GM12878 (cell line): ENCODE results near the gene SLC2A14. TPM values are rescaled to one million over a fixed set of nuclear protein-coding genes. Genes with fewer than 3 reads are reported as not detected.

Experiments
- ATAC-seq: fragments of 200-7000 bp; cut with Tn5 transposase; 3 replicates; pipeline ENCODE4 v1.9.1; 2020; ENCODE audit warnings: mild to moderate bottlenecking, moderate library complexity
- BruUV-seq: library from RNA; stranded (reverse); fragments of 400-500 nt; replicated peaks from 2 replicates; lab custom pipeline; 2021; lab: Mats Ljungman, UMichigan
- CTCF ChIA-PET: fragments of 300-600 bp; sonication (Branson Sonifier 250); formaldehyde crosslinking; extraction: SDS; loops from one replicate; lab custom pipeline; 2021; ENCODE audit warnings: inconsistent platforms; lab: Yijun Ruan, JAX
- POLR2A ChIA-PET: fragments of 350-600 bp; formaldehyde crosslinking; extraction: SDS; loops from one replicate; lab custom pipeline; 2021; ENCODE audit warnings: inconsistent platforms; lab: Charles Lee
- RAD21 ChIA-PET: fragments of 300-600 bp; sonication (Branson Sonifier 250); formaldehyde crosslinking; loops from one replicate; lab custom pipeline; 2023; ENCODE audit warnings: antibody characterized with exemption; ENCODE audit not compliant: unreplicated experiment; lab: Charles Lee
- SMC1A ChIA-PET: fragments of 300-600 bp; sonication (Branson Sonifier 250); formaldehyde crosslinking; loops from one replicate; lab custom pipeline; 2023; ENCODE audit not compliant: unreplicated experiment, uncharacterized antibody; lab: Charles Lee
- DNase-seq: peaks from one replicate; pipeline ENCODE4 v3.0.0-alpha.2; 2011; ENCODE audit warnings: low read depth, low spot score
- FAIRE-seq: peaks from 3 replicates; lab custom pipeline; 2011; peaks lifted over from hg19 to GRCh38; lab: Jason Lieb, UNC
- H2AFZ ChIP-seq: 2 replicates; pipeline ENCODE4 v1.6.0; 2011; ENCODE audit warnings: low read depth, low read length, control low read depth; ENCODE audit not compliant: control insufficient read depth
- H3K27ac ChIP-seq: 2 replicates; pipeline ENCODE4 v1.5.1; 2011; ENCODE audit warnings: control low read depth; ENCODE audit not compliant: control insufficient read depth, insufficient read depth
- H3K27me3 ChIP-seq, 2 experiments: replicated peaks in 1 of 2; 2 replicates each; pipeline versions ENCODE4 v1.6.0 to v1.6.1; 2011; ENCODE audit warnings: low read length in 1 of 2; ENCODE audit not compliant: control insufficient read depth in 2 of 2, insufficient read depth in 2 of 2
- H3K36me3 ChIP-seq, 2 experiments: 2 replicates each; pipeline ENCODE4 v1.5.1; 2011; ENCODE audit warnings: low read length in 1 of 2; ENCODE audit not compliant: control insufficient read depth in 2 of 2, insufficient read depth in 2 of 2
- H3K4me1 ChIP-seq: 2 replicates; pipeline ENCODE4 v1.6.1; 2011; ENCODE audit warnings: mild to moderate bottlenecking, low read length, moderate library complexity, mixed read lengths; ENCODE audit not compliant: control insufficient read depth, insufficient read depth
- H3K4me2 ChIP-seq: 2 replicates; pipeline ENCODE4 v1.6.0; 2011; ENCODE audit warnings: control low read depth; ENCODE audit not compliant: control insufficient read depth, insufficient read depth
- H3K4me3 ChIP-seq: fragments of 200-600 bp; sonication (generic); 2 replicates; pipeline ENCODE4 v1.5.1; 2016
- H3K79me2 ChIP-seq: 2 replicates; pipeline ENCODE4 v1.6.0; 2011; ENCODE audit warnings: low read length; ENCODE audit not compliant: control insufficient read depth, insufficient read depth
- H3K9ac ChIP-seq: 2 replicates; pipeline ENCODE4 v1.8.0; 2011; ENCODE audit warnings: low read length, control low read depth, mixed read lengths; ENCODE audit not compliant: control insufficient read depth, insufficient read depth
- H3K9me3 ChIP-seq: replicated peaks from 3 replicates; pipeline ENCODE4 v1.5.1; 2011; ENCODE audit warnings: mild to moderate bottlenecking, low read length; ENCODE audit not compliant: control insufficient read depth, insufficient read depth
- H4K20me1 ChIP-seq: 2 replicates; pipeline ENCODE4 v1.6.0; 2011; ENCODE audit not compliant: control insufficient read depth, insufficient read depth
- ATF7 ChIP-seq: fragments of 450-650 bp; IDR thresholded peaks from 2 replicates; pipeline ENCODE4 v1.6.1; 2016; ENCODE audit warnings: low read depth, mild to moderate bottlenecking
- BRCA1 ChIP-seq: IDR thresholded peaks from 2 replicates; pipeline ENCODE4 v1.6.1; 2011; ENCODE audit warnings: low read depth, low read length, improper control_type of control experiment
- CREB1 ChIP-seq: IDR thresholded peaks from 2 replicates; pipeline ENCODE4 v1.6.1; 2012; ENCODE audit warnings: low read depth, mild to moderate bottlenecking, inconsistent platforms
- CTCF ChIP-seq, 3 experiments: IDR thresholded peaks in 2 of 3; conservative IDR thresholded peaks in 1 of 3; 2 replicates each; pipeline ENCODE4 v1.5.1; 2011; ENCODE audit warnings: low read depth in 3 of 3, low read length in 3 of 3, mild to moderate bottlenecking in 3 of 3, control low read depth in 2 of 3, moderate library complexity in 2 of 3, inconsistent platforms in 1 of 3, mixed read lengths in 1 of 3; ENCODE audit not compliant: control insufficient read depth in 2 of 3, insufficient read depth in 1 of 3; ENCODE audit errors: extremely low read depth in 1 of 3
- HCFC1 ChIP-seq: fragments of 150-350 bp; IDR thresholded peaks from 2 replicates; pipeline ENCODE4 v1.6.1; 2014; ENCODE audit warnings: low read length
- LARP7 ChIP-seq: fragments of 450-650 bp; IDR thresholded peaks from 2 replicates; pipeline ENCODE4 v1.6.1; 2017; ENCODE audit warnings: mild to moderate bottlenecking
- MAX ChIP-seq: IDR thresholded peaks from 2 replicates; pipeline ENCODE4 v1.6.1; 2012; ENCODE audit warnings: low read depth, low read length, improper control_type of control experiment
- PBX3 ChIP-seq: IDR thresholded peaks from 2 replicates; pipeline ENCODE4 v1.6.1; 2011; ENCODE audit warnings: mild to moderate bottlenecking, low read depth, low read length, moderate library complexity; ENCODE audit not compliant: insufficient replicate concordance
- POU2F2 ChIP-seq: IDR thresholded peaks from 3 replicates; pipeline ENCODE4 v1.6.1; 2011; ENCODE audit warnings: low read depth, mild to moderate bottlenecking, low read length, borderline replicate concordance
- RAD21 ChIP-seq: IDR thresholded peaks from 2 replicates; pipeline ENCODE4 v1.6.1; 2011; ENCODE audit warnings: mild to moderate bottlenecking, low read depth, low read length, moderate library complexity; ENCODE audit not compliant: insufficient read depth
- RELB ChIP-seq: fragments of 450-650 bp; IDR thresholded peaks from 2 replicates; pipeline ENCODE4 v1.6.1; 2017; ENCODE audit warnings: low read depth, mild to moderate bottlenecking, moderate library complexity
- SP1 ChIP-seq: IDR thresholded peaks from one replicate; pipeline ENCODE4 v1.6.1; 2011; ENCODE audit warnings: low read depth, low read length
- TCF12 ChIP-seq: IDR thresholded peaks from 2 replicates; pipeline ENCODE4 v1.6.1; 2011; ENCODE audit warnings: low read depth, mild to moderate bottlenecking, low read length
- ZNF622 ChIP-seq: fragments of 450-650 bp; IDR thresholded peaks from 2 replicates; pipeline ENCODE4 v1.6.1; 2017; ENCODE audit warnings: mild to moderate bottlenecking, inconsistent platforms
- ZSCAN29 ChIP-seq: fragments of 450-650 bp; IDR thresholded peaks from 2 replicates; pipeline ENCODE4 v1.6.1; 2017; ENCODE audit warnings: mild to moderate bottlenecking, moderate library complexity
- WGBS: methylation state at CpG from one replicate; pipeline ENCODE4 v1.1.6; 2016; ENCODE audit warnings: low lambda C conversion rate; ENCODE audit not compliant: insufficient replicate concordance, insufficient coverage; ENCODE audit errors: missing lambda C conversion rate; 5-methylcytosine and 5-hydroxymethylcytosine counted together
- in situ Hi-C: fragments of 300-500 bp; cut with MboI; formaldehyde crosslinking; loops from 9 replicates; pipeline ENCODE4 v1.14.3; 2018; ENCODE audit warnings: mixed read lengths
- intact Hi-C: fragments of 100-400 bp; cut with micrococcal nuclease; formaldehyde crosslinking; loops from one replicate; pipeline ENCODE4 v1.14.2; 2022; ENCODE audit not compliant: unreplicated experiment
- polyA plus RNA-seq, 11 experiments: library from polyadenylated mRNA; depleted of rRNA in 4 of 11; unstranded in 6 of 11; stranded (reverse) in 5 of 11; fragments of >200 nt; fragmentation: Nextera tagmentation in 4 of 11; fragmentation: Illumina TruSeq in 1 of 11; extraction: Ambion mirVana in 4 of 11; extraction: Trizol in 1 of 11; gene quantifications; 1 replicate in 1 of 11; 2 replicates in 10 of 11; pipeline versions ENCODE4 v1.2.1 to v1.2.3, GENCODE V29; 2011 to 2016; ENCODE audit warnings: inconsistent platforms in 2 of 11, missing spikeins in 2 of 11, low read depth in 1 of 11
- total RNA-seq, 4 experiments: library from RNA; depleted of rRNA in 3 of 4; stranded (reverse); fragments of >200 nt in 3 of 4; fragmentation: Illumina TruSeq in 1 of 4; extraction: Trizol in 1 of 4; gene quantifications; 2 replicates each; pipeline versions ENCODE4 v1.2.1 to v1.2.3, GENCODE V29; 2013 to 2021

Gene SLC2A14
- total and polyA plus RNA-seq, 10 of the 15 experiments (the other 5 are each of a cell fraction or from before 2014, with no cell fraction given) = 0.05 to 0.69 (median 0.19) TPM; not detected in 1

DNA sequence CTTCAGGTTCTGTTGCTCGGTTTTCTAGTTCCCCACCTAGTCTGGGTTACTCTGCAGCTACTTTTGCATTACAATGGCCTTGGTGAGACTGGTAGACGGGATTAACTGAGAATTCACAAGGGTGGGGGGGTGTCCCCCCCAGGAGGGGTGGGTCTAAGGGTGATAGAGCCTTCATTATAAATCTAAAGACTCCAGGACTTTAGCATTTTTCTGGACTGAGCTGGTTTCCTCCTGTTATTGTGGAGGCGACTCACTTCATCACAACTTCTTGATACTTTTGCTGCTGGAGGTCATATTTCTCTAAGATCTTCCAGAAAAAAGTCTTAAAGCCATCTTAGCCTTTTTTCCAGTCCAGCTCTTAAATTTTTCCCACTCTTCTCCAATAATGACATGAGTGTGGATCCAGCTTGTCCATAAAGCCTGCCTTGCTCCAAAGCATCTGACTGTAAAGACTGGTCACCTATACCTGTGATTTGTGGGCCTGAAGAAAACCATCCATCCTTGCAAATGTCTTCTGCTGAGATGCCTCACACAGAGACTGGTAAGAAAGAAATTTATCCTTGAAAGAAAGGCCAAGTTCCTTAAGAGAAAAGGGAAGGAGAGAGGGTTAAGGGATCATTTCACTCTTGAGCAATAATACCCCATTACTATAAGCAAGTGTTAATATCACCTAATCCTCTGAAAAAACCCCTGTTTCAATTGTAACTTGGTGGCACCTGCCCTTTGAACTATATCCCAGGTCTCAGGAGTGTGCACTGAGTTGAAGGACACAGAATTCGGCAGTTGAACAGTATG lies 19.7 kb upstream of the SLC2A14 start:
- H3K79me2 ChIP-seq = no peaks in the 10 kb centered on the region
- CTCF ChIA-PET = interaction anchor here (0.6 kb wide), 1 partner anchor 57 kb away, joined by 3 read pairs; no protein-coding TSS in a partner anchor
- SMC1A ChIA-PET = no interaction called here
- no peaks in the 10 kb centered on the region for H3K4me1 ChIP-seq
- H3K4me2 ChIP-seq = no peak overlapping the region
- H3K4me3 ChIP-seq = no peak overlapping the region
- H4K20me1 ChIP-seq = no peaks in the 10 kb centered on the region
- intact Hi-C loops (no loop called here), in situ Hi-C loops (no loop called here)
- WGBS = 63% methylated on average over 3 of the region's 4 CpGs
- no peak overlapping the region for H3K27ac ChIP-seq
- no peaks in the 10 kb centered on the region for H3K36me3 ChIP-seq
- FAIRE-seq = no peak
- no peaks in the 10 kb centered on the region for H3K27me3 ChIP-seq
- H3K9me3 ChIP-seq = no peaks in the 10 kb centered on the region
- RAD21 ChIA-PET = no interaction called here
- H2AFZ ChIP-seq = no peak overlapping the region
- BruUV-seq = no TSS peak
- ATAC-seq = no peak
- H3K9ac ChIP-seq = no peak overlapping the region
- POLR2A ChIA-PET = interaction anchor here (0.6 kb wide), 1 partner anchor 12 kb away, joined by 3 read pairs; no protein-coding TSS in a partner anchor
- no peak for DNase-seq
- TF ChIP-seq SP1 = no peak
- no peak for TF ChIP-seq RAD21
- no peak for TF ChIP-seq CTCF (IDR thresholded peaks at IDR 0.05 in 2 of 3, conservative IDR thresholded peaks at IDR 0.05 in 1 of 3; ENCODE audit: control insufficient read depth in 2 of 3, extremely low read depth in 1 of 3, insufficient read depth in 1 of 3, low read depth in 3 of 3, low read length in 3 of 3)
- TF ChIP-seq RELB = no peak
- no peak for TF ChIP-seq TCF12
- TF ChIP-seq CREB1 = no peak
- no peak for TF ChIP-seq MAX
- TF ChIP-seq ZSCAN29 = no peak
- TF ChIP-seq POU2F2 = no peak
- TF ChIP-seq ATF7 = no peak
- TF ChIP-seq LARP7 = no peak
- TF ChIP-seq PBX3 = no peak
- TF ChIP-seq BRCA1 = no peak
- no peak for TF ChIP-seq ZNF622
- TF ChIP-seq HCFC1 = no peak
